ENCODE data around the gene PER2. TPM values are rescaled to one million over a fixed set of nuclear protein-coding genes. Genes with fewer than 3 reads are reported as not detected.
A peak's percentile ranks its signal among the peaks of the same experiment; 100 is the strongest.
"Not testable (repeated sequence)": the region's sequence is repeated elsewhere in the genome, so short reads cannot be mapped to it uniquely, and the experiment has no call there.

PER2 gene
- total and polyA plus RNA-seq, 2 donors from 2014 or later = 1.8 to 28.4 TPM

GRCh38 chr2:238272156-238272555, 16.3 kb downstream of the PER2 start:
- Histone ChIP-seq H3K36me3 (ENCODE audit: control insufficient read depth in 2 of 3, insufficient read depth in 3 of 3, low read length in 3 of 3) (peaks cover 2 to 64% (median 33%) of the 10 kb centered on the region in 3 donors), H3K9me3 (ENCODE audit: control insufficient read depth in 2 of 3, insufficient read depth in 1 of 3, low read length in 3 of 3) (no peaks in the 10 kb centered on the region), H3K4me1 (ENCODE audit: control insufficient read depth in 2 of 3, insufficient read depth in 2 of 3, low read depth in 1 of 3, low read length in 3 of 3) (peaks cover 0 to 2% (median 0%) of the 10 kb centered on the region in 3 donors), H3K4me3 (ENCODE audit: low read length in 3 of 3) (no peak overlapping the region), H3K27me3 (ENCODE audit: control insufficient read depth, insufficient read depth, low read length) (no peaks in the 10 kb centered on the region), H3K9ac (ENCODE audit: low read length in 3 of 3) (no peak overlapping the region), H3K27ac (ENCODE audit: low read depth in 2 of 2, low read length in 2 of 2) (no peak overlapping the region)
- TF ChIP-seq CTCF (IDR thresholded peaks at IDR 0.05; ENCODE audit: borderline replicate concordance, extremely low read depth, insufficient read depth) = no peak
- DNase-seq (peak in 1 of 5 donors; percentile 54), FAIRE-seq (no peak)
- intact Hi-C loops (cut with DNase I) = no loop called here

GRCh38 chr2:238271686-238272085, 16.7 kb downstream of the PER2 start:
- H3K9ac ChIP-seq (ENCODE audit: low read length in 3 of 3); H3K4me3 ChIP-seq (ENCODE audit: low read length in 3 of 3); H3K27ac ChIP-seq (ENCODE audit: low read depth in 2 of 2, low read length in 2 of 2); FAIRE-seq; H3K27me3 ChIP-seq (ENCODE audit: control insufficient read depth, insufficient read depth, low read length); intact Hi-C loops (cut with DNase I); H3K9me3 ChIP-seq (ENCODE audit: control insufficient read depth in 2 of 3, insufficient read depth in 1 of 3, low read length in 3 of 3); H3K4me1 ChIP-seq (ENCODE audit: control insufficient read depth in 2 of 3, insufficient read depth in 2 of 3, low read depth in 1 of 3, low read length in 3 of 3): not testable (repeated sequence)
- DNase-seq = peak in 3 of 5 donors; percentile 36 to 74 (median 45)
- peaks cover 2 to 60% (median 32%) of the 10 kb centered on the region in 3 donors for H3K36me3 ChIP-seq (ENCODE audit: control insufficient read depth in 2 of 3, insufficient read depth in 3 of 3, low read length in 3 of 3)

- H3K27me3 ChIP-seq (ENCODE audit: control insufficient read depth, insufficient read depth, low read length) = no peaks in the 10 kb centered on the region
- DNase-seq = peak in 1 of 5 donors; percentile 59
Measured at GRCh38 chr2:238271061-238271554, 17.3 kb downstream of the PER2 start.

GRCh38 chr2:238270606-238271005, 17.8 kb downstream of the PER2 start:
- H3K9me3 ChIP-seq (ENCODE audit: control insufficient read depth in 2 of 3, insufficient read depth in 1 of 3, low read length in 3 of 3) = no peaks in the 10 kb centered on the region
- no peaks in the 10 kb centered on the region for H3K27me3 ChIP-seq (ENCODE audit: control insufficient read depth, insufficient read depth, low read length)
- no peak overlapping the region for H3K9ac ChIP-seq (ENCODE audit: low read length in 3 of 3)
- no peak for TF ChIP-seq CTCF (IDR thresholded peaks at IDR 0.05; ENCODE audit: borderline replicate concordance, extremely low read depth, insufficient read depth)
- no peak overlapping the region for H3K4me3 ChIP-seq (ENCODE audit: low read length in 3 of 3)
- peaks cover 0 to 49% (median 25%) of the 10 kb centered on the region in 3 donors for H3K36me3 ChIP-seq (ENCODE audit: control insufficient read depth in 2 of 3, insufficient read depth in 3 of 3, low read length in 3 of 3)
- H3K4me1 ChIP-seq (ENCODE audit: control insufficient read depth in 2 of 3, insufficient read depth in 2 of 3, low read depth in 1 of 3, low read length in 3 of 3) = peaks cover 0 to 2% (median 0%) of the 10 kb centered on the region in 3 donors
- FAIRE-seq (no peak), DNase-seq (peak in 1 of 5 donors; percentile 58)
- H3K27ac ChIP-seq (ENCODE audit: low read depth in 2 of 2, low read length in 2 of 2) = no peak overlapping the region
- intact Hi-C loops (cut with DNase I) = no loop called here

More at GRCh38 chr2:238271061-238271554, 17.3 kb downstream of the PER2 start:
- no peak for FAIRE-seq
- intact Hi-C loops (cut with DNase I) = no loop called here
- no peak overlapping the region for H3K4me3 ChIP-seq (ENCODE audit: low read length in 3 of 3)
- TF ChIP-seq CTCF (IDR thresholded peaks at IDR 0.05; ENCODE audit: borderline replicate concordance, extremely low read depth, insufficient read depth) = no peak
- peaks cover 0 to 54% (median 26%) of the 10 kb centered on the region in 3 donors for H3K36me3 ChIP-seq (ENCODE audit: control insufficient read depth in 2 of 3, insufficient read depth in 3 of 3, low read length in 3 of 3)
- no peak overlapping the region for H3K9ac ChIP-seq (ENCODE audit: low read length in 3 of 3)
- H3K9me3 ChIP-seq (ENCODE audit: control insufficient read depth in 2 of 3, insufficient read depth in 1 of 3, low read length in 3 of 3) = no peaks in the 10 kb centered on the region
- H3K27ac ChIP-seq (ENCODE audit: low read depth in 2 of 2, low read length in 2 of 2) = no peak overlapping the region
- peaks cover 0 to 2% (median 0%) of the 10 kb centered on the region in 3 donors for H3K4me1 ChIP-seq (ENCODE audit: control insufficient read depth in 2 of 3, insufficient read depth in 2 of 3, low read depth in 1 of 3, low read length in 3 of 3)
